Astrocyte (in vitro differentiated cells and primary cell): ENCODE measurements around the gene MZB1. TPM values are rescaled to one million over a fixed set of nuclear protein-coding genes. Genes with fewer than 3 reads are reported as not detected.
A peak's percentile ranks its signal among the peaks of the same experiment; 100 is the strongest.

Experiments
- DNase-seq: peaks from one replicate; pipeline ENCODE4 v3.0.0-alpha.2; 2010; ENCODE audit warnings: low read depth
- FAIRE-seq: peaks from 2 replicates; lab custom pipeline; 2011; peaks lifted over from hg19 to GRCh38; lab: Jason Lieb, UNC
- H2AFZ ChIP-seq: 2 replicates; pipeline ENCODE4 v1.6.0; 2012; ENCODE audit warnings: low read depth, low read length, inconsistent platforms
- H3K27ac ChIP-seq: 2 replicates; pipeline ENCODE4 v1.5.1; 2011; ENCODE audit warnings: low read depth, low read length, inconsistent platforms
- H3K27me3 ChIP-seq: 2 replicates; pipeline ENCODE4 v1.6.0; 2011; ENCODE audit warnings: low read length, inconsistent platforms; ENCODE audit not compliant: insufficient read depth
- H3K36me3 ChIP-seq: 2 replicates; pipeline ENCODE4 v1.5.1; 2011; ENCODE audit warnings: low read length, inconsistent platforms; ENCODE audit not compliant: insufficient read depth
- H3K4me1 ChIP-seq: 2 replicates; pipeline ENCODE4 v1.5.1; 2011; ENCODE audit warnings: low read length, inconsistent platforms; ENCODE audit not compliant: insufficient read depth
- H3K4me2 ChIP-seq: 2 replicates; pipeline ENCODE4 v1.6.0; 2012; ENCODE audit warnings: low read length, inconsistent platforms
- H3K4me3 ChIP-seq: 2 replicates; pipeline ENCODE4 v1.5.1; 2011; ENCODE audit warnings: low read depth, mild to moderate bottlenecking, low read length, inconsistent platforms; ENCODE audit not compliant: insufficient read depth
- H3K79me2 ChIP-seq: 2 replicates; pipeline ENCODE4 v1.6.0; 2012; ENCODE audit warnings: mild to moderate bottlenecking, low read length, inconsistent platforms; ENCODE audit not compliant: insufficient read depth
- H3K9ac ChIP-seq: 2 replicates; pipeline ENCODE4 v1.6.0; 2012; ENCODE audit warnings: mild to moderate bottlenecking, low read length, inconsistent platforms
- H3K9me3 ChIP-seq: 2 replicates; pipeline ENCODE4 v1.5.1; 2012; ENCODE audit warnings: low read depth, mild to moderate bottlenecking, low read length, inconsistent platforms; ENCODE audit not compliant: insufficient read depth
- H4K20me1 ChIP-seq: 2 replicates; pipeline ENCODE4 v1.6.0; 2012; ENCODE audit warnings: low read length, inconsistent platforms; ENCODE audit not compliant: insufficient read depth
- H3K27ac Mint-ChIP-seq: one replicate; pipeline ENCODE4 v1.8.0; 2021; ENCODE audit warnings: mild to moderate bottlenecking, mixed read lengths; ENCODE audit not compliant: unreplicated experiment
- H3K27me3 Mint-ChIP-seq: one replicate; pipeline ENCODE4 v1.8.0; 2021; ENCODE audit warnings: low read depth, mixed read lengths; ENCODE audit not compliant: unreplicated experiment
- H3K36me3 Mint-ChIP-seq: one replicate; pipeline ENCODE4 v1.8.0; 2021; ENCODE audit warnings: low read depth, mixed read lengths; ENCODE audit not compliant: unreplicated experiment
- H3K4me1 Mint-ChIP-seq: one replicate; pipeline ENCODE4 v1.8.0; 2021; ENCODE audit warnings: low read depth, mixed read lengths; ENCODE audit not compliant: unreplicated experiment
- H3K4me3 Mint-ChIP-seq: one replicate; pipeline ENCODE4 v1.8.0; 2021; ENCODE audit warnings: mild to moderate bottlenecking, moderate library complexity, mixed read lengths; ENCODE audit not compliant: unreplicated experiment
- H3K9me3 Mint-ChIP-seq: one replicate; pipeline ENCODE4 v1.8.0; 2021; ENCODE audit warnings: mild to moderate bottlenecking, mixed read lengths; ENCODE audit not compliant: unreplicated experiment
- CTCF ChIP-seq: IDR thresholded peaks from 2 replicates; pipeline ENCODE4 v1.5.1; 2011; ENCODE audit warnings: low read depth, mild to moderate bottlenecking, inconsistent platforms, low read length, moderate library complexity; ENCODE audit not compliant: insufficient read depth
- EZH2 ChIP-seq: IDR thresholded peaks from 2 replicates; pipeline ENCODE4 v1.6.1; 2012; ENCODE audit warnings: mild to moderate bottlenecking, low read length, inconsistent platforms; ENCODE audit not compliant: insufficient read depth
- total RNA-seq: library from RNA; stranded (reverse); gene quantifications from 2 replicates; pipeline ENCODE4 v1.2.1, GENCODE V29; 2021

Gene MZB1
- total RNA-seq, 1 donor from 2014 or later, result not detected

- Histone ChIP-seq H3K9ac (no peak overlapping the region), H3K27ac (no peak overlapping the region)
Measured at GRCh38 chr5:139415869-139416268, 26.2 kb upstream of the MZB1 start.

GRCh38 chr5:139415221-139415861 is 25.6 kb upstream of the MZB1 start:
- H3K9me3 ChIP-seq, result no peaks in the 10 kb centered on the region
- Mint-ChIP-seq H3K4me3 (no peak overlapping the region), H3K27me3 (no peaks in the 10 kb centered on the region), H3K4me1 (no peaks in the 10 kb centered on the region), H3K36me3 (peaks cover 29% of the 10 kb centered on the region), H3K27ac (no peak overlapping the region), H3K9me3 (no peaks in the 10 kb centered on the region)
- no peak for DNase-seq
- H2AFZ ChIP-seq, result no peak overlapping the region
- no peak overlapping the region for H3K27ac ChIP-seq
- no peaks in the 10 kb centered on the region for H3K27me3 ChIP-seq
- TF ChIP-seq EZH2 (no peak), CTCF (no peak)
- no peaks in the 10 kb centered on the region for H3K79me2 ChIP-seq
- H4K20me1 ChIP-seq, result no peaks in the 10 kb centered on the region
- peak overlapping the region; percentile 28 for H3K4me2 ChIP-seq
- H3K4me3 ChIP-seq, result no peak overlapping the region
- no peak overlapping the region for H3K9ac ChIP-seq
- H3K36me3 ChIP-seq, result peaks cover 7% of the 10 kb centered on the region
- no peak for FAIRE-seq
- H3K4me1 ChIP-seq, result peaks cover 14% of the 10 kb centered on the region

More at GRCh38 chr5:139415869-139416268, 26.2 kb upstream of the MZB1 start:
- TF ChIP-seq CTCF (no peak), EZH2 (no peak)
- Histone ChIP-seq H3K4me3 (no peak overlapping the region), H3K36me3 (peaks cover 7% of the 10 kb centered on the region), H4K20me1 (no peaks in the 10 kb centered on the region), H3K79me2 (no peaks in the 10 kb centered on the region), H3K27me3 (no peaks in the 10 kb centered on the region), H3K4me1 (peaks cover 14% of the 10 kb centered on the region), H3K4me2 (no peak overlapping the region), H2AFZ (no peak overlapping the region), H3K9me3 (no peaks in the 10 kb centered on the region)
- no peaks in the 10 kb centered on the region for H3K9me3 Mint-ChIP-seq
- FAIRE-seq, result no peak
- no peaks in the 10 kb centered on the region for H3K27me3 Mint-ChIP-seq
- no peak for DNase-seq
- H3K27ac Mint-ChIP-seq, result no peak overlapping the region
- no peaks in the 10 kb centered on the region for H3K4me1 Mint-ChIP-seq
- no peak overlapping the region for H3K4me3 Mint-ChIP-seq
- H3K36me3 Mint-ChIP-seq, result peaks cover 29% of the 10 kb centered on the region

- TF ChIP-seq EZH2, result no peak
- TF ChIP-seq CTCF, result no peak
- H3K36me3 ChIP-seq, result peaks cover 3% of the 10 kb centered on the region
- no peak overlapping the region for H3K4me3 Mint-ChIP-seq
- no peaks in the 10 kb centered on the region for H3K27me3 Mint-ChIP-seq
- no peak overlapping the region for H3K4me3 ChIP-seq
- FAIRE-seq (no peak), DNase-seq (peak; percentile 40)
- H3K9me3 ChIP-seq, result no peaks in the 10 kb centered on the region
- no peaks in the 10 kb centered on the region for H3K9me3 Mint-ChIP-seq
- peak overlapping the region; percentile 8 for H3K9ac ChIP-seq
- peak overlapping the region; percentile 28 for H3K4me2 ChIP-seq
- H3K27ac ChIP-seq, result no peak overlapping the region
- H3K27ac Mint-ChIP-seq, result no peak overlapping the region
- H3K79me2 ChIP-seq, result no peaks in the 10 kb centered on the region
- no peak overlapping the region for H2AFZ ChIP-seq
- H3K36me3 Mint-ChIP-seq, result peaks cover 28% of the 10 kb centered on the region
- no peaks in the 10 kb centered on the region for H3K27me3 ChIP-seq
- H4K20me1 ChIP-seq, result no peaks in the 10 kb centered on the region
- H3K4me1 Mint-ChIP-seq, result no peaks in the 10 kb centered on the region
- H3K4me1 ChIP-seq, result peaks cover 14% of the 10 kb centered on the region
Measured at GRCh38 chr5:139414581-139415130, 24.9 kb upstream of the MZB1 start.
